Measurements from ENCODE around the gene CERT1. TPM values are rescaled to one million over a fixed set of nuclear protein-coding genes. Genes with fewer than 3 reads are reported as not detected.

Gene CERT1
- total RNA-seq, 1 experiment from 2014 or later, result 17.6 TPM

GRCh38 chr5:75484605-75485004, 26.8 kb downstream of the CERT1 start:
- CTCF ChIA-PET, result no interaction called here
- DNase-seq, result no peak
- Histone ChIP-seq H3K4me2 (no peak overlapping the region), H3K27me3 (ENCODE audit: insufficient read depth, low read depth) (no peaks in the 10 kb centered on the region), H2AFZ (no peak overlapping the region), H3K4me3 (no peak overlapping the region), H3K79me2 (ENCODE audit: low read depth) (peaks cover 25% of the 10 kb centered on the region; the same call in 1 of the 2 replicates), H3K4me1 (replicated peaks; ENCODE audit: insufficient read depth) (no peaks in the 10 kb centered on the region), H4K20me1 (ENCODE audit: insufficient read depth) (no peaks in the 10 kb centered on the region), H3K9me3 (ENCODE audit: insufficient read depth, low read depth) (no peaks in the 10 kb centered on the region; the same call in 1 of the 2 replicates), H3K27ac (no peak overlapping the region), H3K9me2 (ENCODE audit: insufficient read depth) (0 out of 2 replicates have a peak, but pooled peaks cover 2% of the 10 kb centered on the region), H3F3A (ENCODE audit: insufficient read depth, low read depth) (no peaks in the 10 kb centered on the region), H3K36me3 (ENCODE audit: low read depth) (no peaks in the 10 kb centered on the region)
- POLR2A ChIA-PET (ENCODE audit: unreplicated experiment), result interaction anchor here (0.6 kb wide), 1 partner anchor 115 kb away, joined by 7 read pairs; no protein-coding TSS in a partner anchor
- BruUV-seq (replicated peaks), result no TSS peak
- intact Hi-C loops (cut with micrococcal nuclease; ENCODE audit: unreplicated experiment), result no loop called here
- TF ChIP-seq EZH2 (IDR thresholded peaks at IDR 0.05; ENCODE audit: low read depth) (no peak), CTCF (conservative IDR thresholded peaks at IDR 0.05) (no peak)

- Histone ChIP-seq H3F3A (ENCODE audit: insufficient read depth, low read depth) (no peaks in the 10 kb centered on the region), H3K4me2 (no peak overlapping the region), H3K27me3 (ENCODE audit: insufficient read depth, low read depth) (no peaks in the 10 kb centered on the region), H3K36me3 (ENCODE audit: low read depth) (no peaks in the 10 kb centered on the region), H2AFZ (no peak overlapping the region), H4K20me1 (ENCODE audit: insufficient read depth) (no peaks in the 10 kb centered on the region), H3K27ac (no peak overlapping the region), H3K4me1 (replicated peaks; ENCODE audit: insufficient read depth) (no peaks in the 10 kb centered on the region), H3K79me2 (ENCODE audit: low read depth) (peaks cover 21% of the 10 kb centered on the region; the same call in 1 of the 2 replicates), H3K9me2 (ENCODE audit: insufficient read depth) (0 out of 2 replicates have a peak, but pooled peaks cover 2% of the 10 kb centered on the region), H3K4me3 (no peak overlapping the region), H3K9me3 (ENCODE audit: insufficient read depth, low read depth) (no peaks in the 10 kb centered on the region; the same call in 1 of the 2 replicates)
- BruUV-seq (replicated peaks), result no TSS peak
- TF ChIP-seq CTCF (conservative IDR thresholded peaks at IDR 0.05) (no peak), EZH2 (IDR thresholded peaks at IDR 0.05; ENCODE audit: low read depth) (no peak)
- CTCF ChIA-PET, result no interaction called here
- no peak for DNase-seq
- intact Hi-C loops (cut with micrococcal nuclease; ENCODE audit: unreplicated experiment), result no loop called here
- POLR2A ChIA-PET (ENCODE audit: unreplicated experiment), result no interaction called here
Measured at GRCh38 chr5:75482482-75482881, 28.9 kb downstream of the CERT1 start.

GRCh38 chr5:75481024-75481423, 30.4 kb downstream of the CERT1 start:
- H3K27me3 ChIP-seq (ENCODE audit: insufficient read depth, low read depth), result no peaks in the 10 kb centered on the region
- no peak overlapping the region for H3K4me3 ChIP-seq
- intact Hi-C loops (cut with micrococcal nuclease; ENCODE audit: unreplicated experiment), result no loop called here
- H3K36me3 ChIP-seq (ENCODE audit: low read depth), result no peaks in the 10 kb centered on the region
- peaks cover 12% of the 10 kb centered on the region; the same call in 1 of the 2 replicates for H3K79me2 ChIP-seq (ENCODE audit: low read depth)
- no peaks in the 10 kb centered on the region for H3F3A ChIP-seq (ENCODE audit: insufficient read depth, low read depth)
- ChIA-PET POLR2A (ENCODE audit: unreplicated experiment) (no interaction called here), CTCF (no interaction called here)
- no peaks in the 10 kb centered on the region for H4K20me1 ChIP-seq (ENCODE audit: insufficient read depth)
- TF ChIP-seq EZH2 (IDR thresholded peaks at IDR 0.05; ENCODE audit: low read depth) (no peak), CTCF (conservative IDR thresholded peaks at IDR 0.05) (no peak)
- H3K9me3 ChIP-seq (ENCODE audit: insufficient read depth, low read depth), result no peaks in the 10 kb centered on the region; the same call in 1 of the 2 replicates
- H3K4me1 ChIP-seq (replicated peaks; ENCODE audit: insufficient read depth), result no peaks in the 10 kb centered on the region
- no peak overlapping the region for H3K4me2 ChIP-seq
- DNase-seq, result no peak
- 0 out of 2 replicates have a peak, but pooled peaks cover 2% of the 10 kb centered on the region for H3K9me2 ChIP-seq (ENCODE audit: insufficient read depth)
- no peak overlapping the region for H2AFZ ChIP-seq
- BruUV-seq (replicated peaks), result no TSS peak
- no peak overlapping the region for H3K27ac ChIP-seq

Measured in PC-9 (cell line).